HCT116 (cell line): Measurements from ENCODE around the gene BSG. TPM values are rescaled to one million over a fixed set of nuclear protein-coding genes. Genes with fewer than 3 reads are reported as not detected.

Source experiments
- ATAC-seq: fragments of 200-7000 bp; cut with Tn5 transposase; 2 replicates; pipeline ENCODE4 v1.9.1; 2020; ENCODE audit warnings: mild to moderate bottlenecking, moderate library complexity
- BruUV-seq: library from RNA; stranded (reverse); fragments of 400-500 nt; replicated peaks from 2 replicates; lab custom pipeline; 2021; lab: Mats Ljungman, UMichigan
- CTCF ChIA-PET: fragments of 300-600 bp; sonication (Branson Sonifier 250); formaldehyde crosslinking; loops from one replicate; lab custom pipeline; 2021; ENCODE audit warnings: antibody characterized with exemption; lab: Charles Lee
- POLR2A ChIA-PET: fragments of 300-600, 350-600 bp; sonication (Branson Sonifier 250); formaldehyde crosslinking; loops from one replicate; lab custom pipeline; 2021; ENCODE audit warnings: antibody characterized with exemption; lab: Charles Lee
- RAD21 ChIA-PET, 2 experiments: fragments of 300-600 bp; sonication (Branson Sonifier 250); formaldehyde crosslinking; loops; one replicate each; lab custom pipeline; 2023; ENCODE audit warnings: low total read pairs in 2 of 2; ENCODE audit not compliant: uncharacterized antibody in 2 of 2, unreplicated experiment in 2 of 2, low non-redundant PET in 1 of 2; lab: Charles Lee
- DNase-seq: peaks from one replicate; pipeline ENCODE4 v3.0.0-alpha.2; 2010; ENCODE audit warnings: low read depth, low spot score
- H2AFZ ChIP-seq: fragments of 200-600 bp; shearing (Covaris generic), sonication (generic); 2 replicates; pipeline ENCODE4 v1.6.1; 2017; ENCODE audit warnings: low read depth, mixed run types, mixed read lengths, antibody characterized with exemption, low read length; ENCODE audit not compliant: poor library complexity, severe bottlenecking
- H3K27ac ChIP-seq: 2 replicates; pipeline ENCODE4 v1.5.1; 2012; ENCODE audit warnings: low read depth, low read length
- H3K27me3 ChIP-seq: fragments of 200-600 bp; sonication (generic); 2 replicates; pipeline ENCODE4 v1.6.1; 2016; ENCODE audit warnings: mixed run types, low read length, mixed read lengths; ENCODE audit not compliant: insufficient read depth
- H3K36me3 ChIP-seq, 2 experiments: fragments of 200-500 bp in 1 of 2; fragments of 200-600 bp in 1 of 2; sonication (Bioruptor generic) in 1 of 2; sonication (generic) in 1 of 2; 2 replicates each; pipeline versions ENCODE4 v1.5.1 to v1.6.1; 2014 to 2016; ENCODE audit warnings: low read length in 2 of 2, inconsistent platforms in 1 of 2, mixed read lengths in 1 of 2, mixed run types in 1 of 2; ENCODE audit not compliant: insufficient read depth in 2 of 2, control insufficient read depth in 1 of 2
- H3K4me1 ChIP-seq, 2 experiments: fragments of 200-600 bp in 1 of 2; sonication (generic) in 1 of 2; 2 replicates each; pipeline versions ENCODE4 v1.5.1 to v1.6.1; 2012 to 2017; ENCODE audit warnings: low read length in 2 of 2, inconsistent platforms in 1 of 2, mild to moderate bottlenecking in 1 of 2, mixed read lengths in 1 of 2, mixed run types in 1 of 2, moderate library complexity in 1 of 2; ENCODE audit not compliant: insufficient read depth in 2 of 2, control insufficient read depth in 1 of 2
- H3K4me2 ChIP-seq: fragments of 200-600 bp; sonication (generic); 2 replicates; pipeline ENCODE4 v1.6.1; 2017; ENCODE audit warnings: mixed run types, low read length, mixed read lengths
- H3K4me3 ChIP-seq, 2 experiments: fragments of 200-600 bp in 1 of 2; sonication (generic) in 1 of 2; replicated peaks in 1 of 2; 2 replicates each; pipeline ENCODE4 v1.5.1; 2011 to 2016; ENCODE audit warnings: low read length in 2 of 2, control low read depth in 1 of 2, low read depth in 1 of 2, mild to moderate bottlenecking in 1 of 2, mixed read lengths in 1 of 2, mixed run types in 1 of 2
- H3K79me2 ChIP-seq: fragments of 200-600 bp; sonication (generic); 2 replicates; pipeline ENCODE4 v1.6.1; 2017; ENCODE audit warnings: mild to moderate bottlenecking, mixed run types, low read length, moderate library complexity, mixed read lengths; ENCODE audit not compliant: insufficient read depth
- H3K9ac ChIP-seq: fragments of 200-600 bp; sonication (generic); 2 replicates; pipeline ENCODE4 v1.6.1; 2016; ENCODE audit warnings: low read length, mixed read lengths
- H3K9me2 ChIP-seq: fragments of 200-600 bp; sonication (generic), shearing (Covaris generic); 2 replicates; pipeline ENCODE4 v1.6.1; 2017; ENCODE audit warnings: mixed run types, mild to moderate bottlenecking, moderate library complexity; ENCODE audit not compliant: insufficient read depth
- H3K9me3 ChIP-seq, 2 experiments: fragments of 200-500 bp in 1 of 2; fragments of 200-600 bp in 1 of 2; sonication (Bioruptor generic) in 1 of 2; sonication (generic) in 1 of 2; 2 replicates each; pipeline ENCODE4 v1.6.1; 2014 to 2017; ENCODE audit warnings: low read length in 2 of 2, mixed read lengths in 2 of 2, inconsistent platforms in 1 of 2, low read depth in 1 of 2, mild to moderate bottlenecking in 1 of 2, mixed run types in 1 of 2, moderate library complexity in 1 of 2; ENCODE audit not compliant: control insufficient read depth in 1 of 2, insufficient read depth in 1 of 2
- H4K20me1 ChIP-seq: fragments of 200-600 bp; sonication (generic), shearing (Covaris generic); 2 replicates; pipeline ENCODE4 v1.6.1; 2017; ENCODE audit warnings: mixed run types, mild to moderate bottlenecking, moderate library complexity; ENCODE audit not compliant: insufficient read depth
- REST ChIP-seq: IDR thresholded peaks from 2 replicates; pipeline ENCODE4 v1.6.1; 2012; ENCODE audit warnings: low read depth
- TCF7L2 ChIP-seq: IDR thresholded peaks from 2 replicates; pipeline ENCODE4 v1.7.0; 2011; ENCODE audit warnings: borderline replicate concordance, inconsistent platforms; ENCODE audit not compliant: insufficient read depth, insufficient read length; ENCODE audit errors: extremely low read depth
- intact Hi-C: fragments of 100-400 bp; cut with micrococcal nuclease; formaldehyde crosslinking; loops from 2 replicates; pipeline ENCODE4 v1.10.0; 2022
- total RNA-seq: library from RNA; stranded (reverse); gene quantifications from one replicate; pipeline ENCODE4 v1.2.1, GENCODE V29; 2021; ENCODE audit not compliant: unreplicated experiment

Gene BSG
- total RNA-seq, 1 experiment from 2014 or later = 603 TPM

- TF ChIP-seq REST (no peak), TCF7L2 (no peak)
- TF ChIP-seq, all 23 proteins: peak for 0
- Histone ChIP-seq H3K27ac (peak overlapping the region; percentile 96), H3K4me3 (peak overlapping the region; percentile 55 to 74), H4K20me1 (peaks cover 9% of the 10 kb centered on the region; the same call in 1 of the 2 replicates), H3K27me3 (no peaks in the 10 kb centered on the region), H3K79me2 (peaks cover 34% of the 10 kb centered on the region), H3K9ac (peak overlapping the region; percentile 82), H3K9me3 (no peaks in the 10 kb centered on the region; a peak in 1 of 4 replicates), H3K4me2 (peak overlapping the region; percentile 87), H2AFZ (no peak overlapping the region), H3K4me1 (peaks cover 23 to 44% of the 10 kb centered on the region in 2 experiments), H3K36me3 (peaks cover 0 to 2% of the 10 kb centered on the region in 2 experiments; a peak in 2 of 4 replicates), H3K9me2 (no peaks in the 10 kb centered on the region)
- TSS peak; percentile 91 for BruUV-seq
- intact Hi-C loops = no loop called here
- ATAC-seq (no peak), DNase-seq (no peak)
- POLR2A ChIA-PET = interaction anchor here (0.6 to 0.7 kb wide), 3 partner anchors 14 to 229 kb away, joined by 3 to 4 read pairs (median 3); no protein-coding TSS in a partner anchor
- RAD21 ChIA-PET = no interaction called here
- CTCF ChIA-PET = interaction anchor here (0.6 to 3.3 kb wide), 4 partner anchors 19 to 96 kb away, joined by 3 to 23 read pairs (median 7); no protein-coding TSS in a partner anchor
Measured at GRCh38 chr19:530134-531008, 42.0 kb upstream of the BSG start.
